PC-9 (cell line): ENCODE measurements around the gene C5orf22. TPM values are rescaled to one million over a fixed set of nuclear protein-coding genes. Genes with fewer than 3 reads are reported as not detected.

ENCODE experiments used
- BruUV-seq: library from RNA; stranded (reverse); fragments of 400-500 nt; replicated peaks from 2 replicates; lab custom pipeline; 2021; lab: Mats Ljungman, UMichigan
- CTCF ChIA-PET: fragments of 300-600 bp; sonication (Branson Sonifier 250); formaldehyde crosslinking; loops from one replicate; lab custom pipeline; 2022; ENCODE audit warnings: antibody characterized with exemption; lab: Charles Lee
- POLR2A ChIA-PET: fragments of 300-600 bp; sonication (Branson Sonifier 250); formaldehyde crosslinking; loops from one replicate; lab custom pipeline; 2022; ENCODE audit warnings: antibody characterized with exemption; ENCODE audit not compliant: unreplicated experiment; lab: Charles Lee
- DNase-seq, 2 experiments: peaks; one replicate each; pipeline versions ENCODE4 v3.0.0 to v3.0.0-alpha.2; 2015 to 2022; ENCODE audit warnings: mixed read lengths in 1 of 2
- H2AFZ ChIP-seq: fragments of 200-600 bp; sonication (generic); 2 replicates; pipeline ENCODE4 v1.8.1; 2017; ENCODE audit warnings: antibody characterized with exemption
- H3F3A ChIP-seq: fragments of 200-600 bp; sonication (generic); 2 replicates; pipeline ENCODE4 v1.8.1; 2017; ENCODE audit warnings: antibody characterized with exemption, mild to moderate bottlenecking, low read depth; ENCODE audit not compliant: insufficient read depth
- H3K27ac ChIP-seq: fragments of 200-600 bp; sonication (generic); 2 replicates; pipeline ENCODE4 v1.6.1; 2016; ENCODE audit warnings: mixed run types
- H3K27me3 ChIP-seq: fragments of 200-600 bp; sonication (generic); 2 replicates; pipeline ENCODE4 v1.6.1; 2016; ENCODE audit warnings: low read depth, mixed run types; ENCODE audit not compliant: insufficient read depth
- H3K36me3 ChIP-seq: fragments of 200-600 bp; sonication (generic); 2 replicates; pipeline ENCODE4 v1.6.1; 2016; ENCODE audit warnings: low read depth, mixed run types
- H3K4me1 ChIP-seq: fragments of 200-600 bp; sonication (generic); replicated peaks from 2 replicates; pipeline ENCODE4 v1.6.1; 2016; ENCODE audit warnings: mixed run types; ENCODE audit not compliant: insufficient read depth
- H3K4me2 ChIP-seq: fragments of 200-600 bp; sonication (generic); 2 replicates; pipeline ENCODE4 v1.6.1; 2017; ENCODE audit warnings: mixed run types
- H3K4me3 ChIP-seq: fragments of 200-600 bp; sonication (generic); 2 replicates; pipeline ENCODE4 v1.6.1; 2016; ENCODE audit warnings: mixed run types
- H3K79me2 ChIP-seq: fragments of 200-600 bp; sonication (generic); 2 replicates; pipeline ENCODE4 v1.6.1; 2017; ENCODE audit warnings: low read depth, mixed run types
- H3K9me2 ChIP-seq: fragments of 200-600 bp; sonication (generic); 2 replicates; pipeline ENCODE4 v1.8.1; 2017; ENCODE audit warnings: mild to moderate bottlenecking; ENCODE audit not compliant: insufficient read depth
- H3K9me3 ChIP-seq: fragments of 200-600 bp; sonication (generic); 2 replicates; pipeline ENCODE4 v1.8.1; 2016; ENCODE audit warnings: low read depth; ENCODE audit not compliant: insufficient read depth
- H4K20me1 ChIP-seq: fragments of 200-600 bp; sonication (generic); 2 replicates; pipeline ENCODE4 v1.8.1; 2017; ENCODE audit not compliant: insufficient read depth
- CTCF ChIP-seq: fragments of 200-600 bp; sonication (generic); conservative IDR thresholded peaks from 2 replicates; pipeline ENCODE4 v1.6.1; 2017; ENCODE audit warnings: mixed run types, antibody characterized with exemption, mild to moderate bottlenecking, moderate library complexity
- EZH2 ChIP-seq: fragments of 200-600 bp; sonication (generic); IDR thresholded peaks from 2 replicates; pipeline ENCODE4 v1.8.0; 2017; ENCODE audit warnings: antibody characterized with exemption, low read depth
- intact Hi-C: fragments of 100-400 bp; cut with micrococcal nuclease; formaldehyde crosslinking; loops from one replicate; pipeline ENCODE4 v1.10.0; 2022; ENCODE audit not compliant: unreplicated experiment
- total RNA-seq: library from RNA; stranded (reverse); gene quantifications from 2 replicates; pipeline ENCODE4 v1.2.3, GENCODE V29; 2021

C5orf22 gene
- total RNA-seq, 1 experiment from 2014 or later = 46.7 TPM

GRCh38 chr5:31486441-31486840, 45.7 kb upstream of the C5orf22 start:
- no TSS peak for BruUV-seq
- intact Hi-C loops = loop anchor here (5.0 to 10.0 kb wide), 2 partner anchors 194 to 252 kb away; no protein-coding TSS in a partner anchor
- no peak overlapping the region for H3K4me2 ChIP-seq
- TF ChIP-seq EZH2 (no peak), CTCF (no peak)
- POLR2A ChIA-PET = no interaction called here
- DNase-seq = no peak
- no peaks in the 10 kb centered on the region; the same call in 1 of the 2 replicates for H3K79me2 ChIP-seq
- peaks cover 23% of the 10 kb centered on the region for H3K36me3 ChIP-seq
- no peak overlapping the region for H3K4me3 ChIP-seq
- no peaks in the 10 kb centered on the region for H3F3A ChIP-seq
- H3K4me1 ChIP-seq = no peaks in the 10 kb centered on the region
- CTCF ChIA-PET = no interaction called here
- H2AFZ ChIP-seq = no peak overlapping the region
- no peaks in the 10 kb centered on the region for H3K9me2 ChIP-seq
- no peaks in the 10 kb centered on the region for H3K27me3 ChIP-seq
- no peaks in the 10 kb centered on the region for H3K9me3 ChIP-seq
- H3K27ac ChIP-seq = no peak overlapping the region
- H4K20me1 ChIP-seq = no peaks in the 10 kb centered on the region

- intact Hi-C loops = loop anchor here (5.0 to 10.0 kb wide), 2 partner anchors 195 to 253 kb away; no protein-coding TSS in a partner anchor
- Histone ChIP-seq H3K4me3 (no peak overlapping the region), H4K20me1 (no peaks in the 10 kb centered on the region), H3K4me2 (no peak overlapping the region), H3K27me3 (no peaks in the 10 kb centered on the region), H3F3A (no peaks in the 10 kb centered on the region), H2AFZ (no peak overlapping the region), H3K9me3 (no peaks in the 10 kb centered on the region), H3K27ac (no peak overlapping the region), H3K36me3 (peaks cover 27% of the 10 kb centered on the region), H3K9me2 (no peaks in the 10 kb centered on the region), H3K4me1 (no peaks in the 10 kb centered on the region), H3K79me2 (no peaks in the 10 kb centered on the region; the same call in 1 of the 2 replicates)
- BruUV-seq = no TSS peak
- ChIA-PET POLR2A (no interaction called here), CTCF (no interaction called here)
- TF ChIP-seq CTCF (0 out of 2 replicates have a peak, but pooled peaks have one; percentile 26), EZH2 (no peak)
- no peak for DNase-seq
Observed at GRCh38 chr5:31487506-31487905, 44.6 kb upstream of the C5orf22 start.

- Histone ChIP-seq H3K4me2 (no peak overlapping the region), H3K4me1 (no peaks in the 10 kb centered on the region), H3F3A (peaks cover 4% of the 10 kb centered on the region; the same call in 1 of the 2 replicates), H2AFZ (no peak overlapping the region), H3K9me2 (no peaks in the 10 kb centered on the region), H3K9me3 (no peaks in the 10 kb centered on the region), H3K79me2 (no peaks in the 10 kb centered on the region), H4K20me1 (no peaks in the 10 kb centered on the region), H3K27me3 (no peaks in the 10 kb centered on the region), H3K36me3 (peaks cover 39% of the 10 kb centered on the region), H3K27ac (no peak overlapping the region), H3K4me3 (no peak overlapping the region)
- TF ChIP-seq CTCF (no peak), EZH2 (no peak)
- ChIA-PET POLR2A (no interaction called here), CTCF (no interaction called here)
- intact Hi-C loops = no loop called here
- DNase-seq = peak in 1 of 2 experiments; percentile 28
- no TSS peak for BruUV-seq
Observed at GRCh38 chr5:31492869-31493268, 39.2 kb upstream of the C5orf22 start.
